BLaER1 (cell line): ENCODE results near the gene LMTK2.

ENCODE experiments used
- H3K27ac ChIP-seq: shearing (Covaris generic); formaldehyde crosslinking; 2 replicates; pipeline ENCODE4 v1.8.1; 2022
- H3K27me3 ChIP-seq: shearing (Covaris generic); formaldehyde crosslinking; 2 replicates; pipeline ENCODE4 v1.8.1; 2022
- H3K36me3 ChIP-seq: shearing (Covaris generic); formaldehyde crosslinking; 2 replicates; pipeline ENCODE4 v1.8.1; 2022
- H3K4me1 ChIP-seq: shearing (Covaris generic); formaldehyde crosslinking; 2 replicates; pipeline ENCODE4 v1.8.1; 2022
- H3K4me2 ChIP-seq: shearing (Covaris generic); formaldehyde crosslinking; 2 replicates; pipeline ENCODE4 v1.8.1; 2022
- H3K4me3 ChIP-seq: shearing (Covaris generic); formaldehyde crosslinking; 2 replicates; pipeline ENCODE4 v1.8.1; 2022
- H3K9ac ChIP-seq: shearing (Covaris generic); formaldehyde crosslinking; 2 replicates; pipeline ENCODE4 v1.8.1; 2022
- H3K9me3 ChIP-seq: shearing (Covaris generic); formaldehyde crosslinking; 2 replicates; pipeline ENCODE4 v1.8.1; 2022
- H4K20me1 ChIP-seq: shearing (Covaris generic); formaldehyde crosslinking; 2 replicates; pipeline ENCODE4 v1.8.1; 2022
- Cebpa-rat ChIP-seq: shearing (Covaris generic); IDR thresholded peaks from 2 replicates; pipeline ENCODE4 v1.8.1; 2022

Gene LMTK2

DNA sequence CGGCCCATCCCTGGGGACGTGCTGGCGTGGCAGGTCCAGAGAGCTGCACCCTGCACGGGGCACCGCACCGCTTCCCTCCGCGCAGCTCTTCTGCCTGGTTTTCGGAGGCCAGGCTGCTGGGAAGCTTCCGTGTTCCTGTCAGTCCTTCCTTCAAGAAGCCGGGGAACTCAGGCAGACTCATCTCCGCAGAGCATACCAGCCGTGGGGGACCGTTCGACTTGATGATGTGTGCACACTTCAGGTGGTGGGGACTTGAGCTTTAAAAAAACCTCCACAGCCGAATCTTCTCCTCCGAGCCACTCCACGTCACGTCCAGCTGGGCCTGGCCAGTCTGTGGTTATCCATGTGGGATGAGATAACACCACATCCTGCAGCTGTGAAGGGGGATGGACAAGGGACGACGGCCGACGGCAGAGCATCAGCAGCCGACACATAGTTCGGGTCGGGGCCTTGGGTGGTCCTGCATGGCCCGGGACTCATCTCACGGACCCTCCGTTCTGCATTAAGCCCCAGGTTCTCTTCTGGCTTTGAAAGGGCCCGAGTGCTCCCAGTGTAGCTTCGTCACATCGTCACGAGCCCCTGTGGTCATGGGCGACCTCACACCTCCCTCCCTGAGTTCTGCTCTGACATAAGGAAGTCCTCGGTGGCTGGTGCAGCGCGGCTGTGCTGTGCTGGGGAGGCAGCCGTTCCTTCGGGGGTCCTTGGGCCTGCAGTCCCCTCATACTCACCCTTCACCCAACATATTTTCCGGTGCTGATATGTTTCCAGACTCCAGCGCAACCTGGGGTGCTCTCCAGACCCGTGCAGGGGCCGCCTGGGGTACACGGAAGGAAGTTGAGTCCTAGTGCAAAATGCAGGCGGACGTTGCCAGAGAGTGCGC, 100.0 kb downstream of the LMTK2 start:
- Histone ChIP-seq H3K4me3 (no peak overlapping the region), H3K4me1 (peaks cover 41% of the 10 kb centered on the region), H3K27ac (no peak overlapping the region), H3K9ac (no peak overlapping the region), H3K27me3 (no peaks in the 10 kb centered on the region), H3K4me2 (no peak overlapping the region), H4K20me1 (peaks cover 31% of the 10 kb centered on the region), H3K9me3 (no peaks in the 10 kb centered on the region), H3K36me3 (peaks cover 49% of the 10 kb centered on the region)
- no peak for TF ChIP-seq Cebpa-rat

DNA sequence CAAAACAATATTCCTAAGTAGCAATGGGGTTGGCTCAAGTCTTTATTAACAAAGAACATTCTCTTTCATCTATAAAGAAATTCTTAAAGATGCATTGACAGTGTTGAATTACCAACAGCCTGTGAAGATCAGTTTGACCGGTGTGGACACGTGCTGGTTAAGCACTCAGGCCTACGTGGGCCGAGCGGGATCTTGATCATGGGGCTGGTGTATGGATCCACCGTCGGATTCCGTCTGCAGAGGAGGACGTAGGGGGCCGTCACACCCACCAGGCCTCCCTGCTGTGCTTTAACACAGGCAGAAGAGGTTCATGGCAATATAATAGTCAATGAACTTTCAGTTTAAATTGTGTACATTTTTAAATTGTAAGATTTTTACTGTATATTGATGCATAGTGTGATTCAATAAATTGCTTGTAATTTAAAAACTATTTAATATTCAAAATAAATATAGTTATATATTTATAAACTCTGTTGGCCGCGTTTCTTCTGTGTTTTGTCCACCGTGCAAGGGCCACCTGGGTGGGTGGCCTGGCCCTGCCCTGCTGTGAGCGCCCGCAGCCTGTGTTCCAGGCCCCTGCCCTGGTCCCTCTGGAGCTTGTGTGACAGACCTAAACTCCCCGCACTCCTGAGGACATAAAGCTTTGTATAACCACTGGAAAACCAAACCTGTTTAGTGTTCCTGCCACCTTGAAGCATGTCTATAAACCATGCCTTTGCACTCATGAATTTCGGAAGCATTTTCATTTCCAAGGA, 102.7 kb downstream of the LMTK2 start:
- H3K4me1 ChIP-seq: peaks cover 21% of the 10 kb centered on the region
- peaks cover 36% of the 10 kb centered on the region for H3K36me3 ChIP-seq
- no peak for TF ChIP-seq Cebpa-rat
- H3K27ac ChIP-seq: no peak overlapping the region
- H3K9me3 ChIP-seq: no peaks in the 10 kb centered on the region
- H3K4me2 ChIP-seq: no peak overlapping the region
- no peak overlapping the region for H3K9ac ChIP-seq
- no peak overlapping the region for H3K4me3 ChIP-seq
- H4K20me1 ChIP-seq: peaks cover 4% of the 10 kb centered on the region; the same call in 1 of the 2 replicates
- H3K27me3 ChIP-seq: no peaks in the 10 kb centered on the region

DNA sequence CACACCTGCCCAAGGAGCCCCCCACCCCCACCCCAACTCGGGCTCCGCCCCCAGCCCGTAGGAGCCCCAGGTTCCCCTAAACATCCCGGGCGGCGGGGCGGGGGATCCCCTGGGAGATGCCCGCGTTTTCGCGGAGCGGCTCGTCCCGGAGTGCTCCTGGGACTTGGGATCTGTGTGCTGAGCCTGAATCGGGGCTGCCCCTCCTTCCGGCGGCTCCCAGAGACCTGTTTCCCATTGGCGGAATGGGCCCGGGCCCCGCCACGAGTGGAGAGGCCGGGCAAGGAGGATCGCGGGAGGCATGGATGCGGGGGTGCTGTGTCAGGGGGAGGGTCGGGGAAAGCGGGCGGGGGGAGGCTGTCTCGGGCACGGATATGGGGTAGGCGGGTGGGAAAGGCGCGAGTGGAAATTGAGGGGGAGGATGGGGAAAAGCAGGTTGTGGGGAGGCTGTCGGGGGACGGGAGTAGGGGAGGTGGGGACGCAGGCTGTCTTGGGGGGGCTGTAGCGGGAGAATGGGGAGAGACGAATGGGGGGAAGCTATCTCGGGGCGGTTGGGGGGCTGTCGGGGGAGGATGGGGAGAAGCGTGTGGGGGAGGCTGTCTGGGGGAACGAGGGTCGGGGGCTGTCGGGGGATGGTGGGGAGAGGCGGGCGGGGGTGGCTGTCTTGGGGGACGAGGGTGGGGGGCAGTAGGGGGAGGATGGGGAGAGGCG, 104.0 kb downstream of the LMTK2 start:
- no peak overlapping the region for H3K27ac ChIP-seq
- no peaks in the 10 kb centered on the region for H3K9me3 ChIP-seq
- H3K27me3 ChIP-seq: no peaks in the 10 kb centered on the region
- H3K4me3 ChIP-seq: no peak overlapping the region
- no peak for TF ChIP-seq Cebpa-rat
- no peak overlapping the region for H3K9ac ChIP-seq
- H3K36me3 ChIP-seq: peaks cover 26% of the 10 kb centered on the region
- H4K20me1 ChIP-seq: no peaks in the 10 kb centered on the region; the same call in 1 of the 2 replicates
- peak overlapping the region; percentile 30; the same call in 1 of the 2 replicates for H3K4me2 ChIP-seq
- H3K4me1 ChIP-seq: peaks cover 19% of the 10 kb centered on the region

DNA sequence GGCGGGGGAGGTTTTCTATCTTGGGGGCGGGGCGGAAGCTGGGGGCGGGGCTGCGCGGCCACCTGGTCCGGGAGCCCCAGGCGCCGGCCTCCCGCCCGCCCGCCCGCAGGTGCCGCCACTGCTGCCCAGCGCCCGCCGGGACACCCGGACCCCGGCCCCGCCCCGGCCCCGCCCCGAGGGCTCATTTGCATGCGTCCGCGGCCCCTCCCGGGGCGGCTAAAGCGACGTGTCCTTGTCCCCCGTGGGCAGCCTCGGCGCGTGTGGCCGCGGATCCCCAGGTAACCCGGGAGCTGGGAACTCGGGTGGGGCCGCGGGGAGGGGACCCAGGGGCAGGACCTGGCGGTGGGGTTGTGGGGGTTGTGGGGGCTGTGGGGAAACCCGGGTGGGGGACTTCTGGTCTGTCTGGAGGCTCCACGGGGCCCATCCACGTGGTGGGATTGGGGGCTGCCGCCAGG, 104.6 kb downstream of the LMTK2 start, which contains the start of gene BHLHA15:
Gene BHLHA15, plus strand, starts transcription at position 219 of the 455 bp plus-strand sequence. CDS start 871 bp downstream, outside the sequence.
- H3K27ac ChIP-seq: no peak within 1 kb of the TSS
- H3K4me3 ChIP-seq: peak within 1 kb of the TSS; percentile 36; the same call in 1 of the 2 replicates
- no peaks in the 10 kb centered on the region for H3K27me3 ChIP-seq
- peaks cover 26% of the 10 kb centered on the region for H3K36me3 ChIP-seq
- TF ChIP-seq Cebpa-rat: no peak
- peak within 1 kb of the TSS; percentile 69 for H3K4me2 ChIP-seq
- no peak within 1 kb of the TSS for H3K9ac ChIP-seq
- H3K4me1 ChIP-seq: peaks cover 19% of the 10 kb centered on the region
- H3K9me3 ChIP-seq: no peaks in the 10 kb centered on the region
- no peaks in the 10 kb centered on the region for H4K20me1 ChIP-seq

- Histone ChIP-seq H4K20me1 (no peaks in the 10 kb centered on the region), H3K36me3 (peaks cover 20% of the 10 kb centered on the region), H3K9ac (no peak overlapping the region)
These were observed 105.2 kb downstream of the LMTK2 start for GRCh38 chr7:98211676-98212531.

DNA sequence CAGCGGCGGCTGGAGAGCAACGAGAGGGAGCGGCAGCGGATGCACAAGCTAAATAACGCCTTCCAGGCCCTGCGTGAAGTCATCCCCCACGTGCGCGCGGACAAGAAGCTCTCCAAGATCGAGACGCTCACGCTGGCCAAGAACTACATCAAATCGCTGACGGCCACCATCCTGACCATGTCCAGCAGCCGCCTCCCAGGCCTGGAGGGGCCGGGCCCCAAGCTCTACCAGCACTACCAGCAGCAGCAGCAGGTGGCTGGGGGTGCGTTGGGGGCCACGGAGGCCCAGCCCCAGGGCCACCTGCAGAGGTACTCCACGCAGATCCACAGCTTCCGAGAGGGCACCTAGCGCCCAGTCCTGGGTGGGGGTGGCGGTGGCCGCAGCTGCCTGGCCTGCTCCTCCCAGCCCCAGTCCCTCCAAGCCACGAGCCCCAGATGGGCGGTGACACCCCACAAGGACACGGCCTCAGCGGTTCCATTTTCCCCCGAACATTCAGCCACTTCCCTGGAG, 105.9 kb downstream of the LMTK2 start:
- no peaks in the 10 kb centered on the region for H3K27me3 ChIP-seq
- H3K4me2 ChIP-seq: peak overlapping the region; percentile 69; the same call in 1 of the 2 replicates
- no peak overlapping the region for H3K27ac ChIP-seq
- no peak overlapping the region for H3K4me3 ChIP-seq
- TF ChIP-seq Cebpa-rat: no peak
- no peak overlapping the region for H3K9ac ChIP-seq
- no peaks in the 10 kb centered on the region for H3K9me3 ChIP-seq
- H4K20me1 ChIP-seq: no peaks in the 10 kb centered on the region
- H3K4me1 ChIP-seq: peaks cover 24% of the 10 kb centered on the region
- H3K36me3 ChIP-seq: peaks cover 20% of the 10 kb centered on the region

More at GRCh38 chr7:98211676-98212531, 105.2 kb downstream of the LMTK2 start:
- Histone ChIP-seq H3K27ac (no peak overlapping the region), H3K4me1 (peaks cover 19% of the 10 kb centered on the region), H3K27me3 (no peaks in the 10 kb centered on the region), H3K4me2 (peak overlapping the region; percentile 69), H3K4me3 (peak overlapping the region; percentile 36; the same call in 1 of the 2 replicates), H3K9me3 (no peaks in the 10 kb centered on the region)
- TF ChIP-seq Cebpa-rat: no peak

GRCh38 chr7:98213296-98213887, 106.7 kb downstream of the LMTK2 start:
- H3K4me2 ChIP-seq: no peak overlapping the region
- H3K4me3 ChIP-seq: no peak overlapping the region
- H3K27me3 ChIP-seq: no peaks in the 10 kb centered on the region
- H3K27ac ChIP-seq: no peak overlapping the region
- no peaks in the 10 kb centered on the region for H3K9me3 ChIP-seq
- no peaks in the 10 kb centered on the region for H4K20me1 ChIP-seq
- TF ChIP-seq Cebpa-rat: no peak
- H3K9ac ChIP-seq: no peak overlapping the region
- H3K4me1 ChIP-seq: peaks cover 32% of the 10 kb centered on the region
- peaks cover 17% of the 10 kb centered on the region for H3K36me3 ChIP-seq
